ENCODE data around the gene RTL10.

The RTL10 gene

GRCh38 chr22:19874307-19875060 is 19.8 kb upstream of the RTL10 start:
- H3F3A ChIP-seq (ENCODE audit: control insufficient read depth, insufficient read depth) = no peaks in the 10 kb centered on the region
- no peaks in the 10 kb centered on the region for H3K9me2 ChIP-seq (replicated peaks; ENCODE audit: control insufficient read depth, low read length)
- no peak overlapping the region for H3K4me3 ChIP-seq (ENCODE audit: low read length)
- H3K27me3 ChIP-seq (ENCODE audit: control insufficient read depth, low read length) = no peaks in the 10 kb centered on the region
- H4K20me1 ChIP-seq (ENCODE audit: control insufficient read depth, insufficient read depth, low read depth, low read length) = no peaks in the 10 kb centered on the region
- H3K79me2 ChIP-seq (ENCODE audit: control insufficient read depth, low read length) = no peaks in the 10 kb centered on the region
- TF ChIP-seq EZH2phosphoT487 (IDR thresholded peaks at IDR 0.05; ENCODE audit: borderline replicate concordance, low read length) (no peak), CTCF (IDR thresholded peaks at IDR 0.05; ENCODE audit: low read depth, low read length, poor library complexity, severe bottlenecking) (no peak)
- no peak overlapping the region for H3K27ac ChIP-seq (ENCODE audit: low read depth, low read length)
- no peak overlapping the region for H3K4me2 ChIP-seq (ENCODE audit: low read length)
- H3K36me3 ChIP-seq (ENCODE audit: control insufficient read depth, low read length) = no peaks in the 10 kb centered on the region
- H3K9me3 ChIP-seq (ENCODE audit: control insufficient read depth, insufficient read depth, low read length) = no peaks in the 10 kb centered on the region
- peaks cover 5% of the 10 kb centered on the region; the same call in 1 of the 2 replicates for H3K4me1 ChIP-seq (ENCODE audit: control insufficient read depth, low read length)

GRCh38 chr22:19873960-19874306 is 19.3 kb upstream of the RTL10 start:
- Histone ChIP-seq H4K20me1 (ENCODE audit: control insufficient read depth, insufficient read depth, low read depth, low read length) (no peaks in the 10 kb centered on the region), H3K4me3 (ENCODE audit: low read length) (no peak overlapping the region), H3K36me3 (ENCODE audit: control insufficient read depth, low read length) (no peaks in the 10 kb centered on the region), H3K9me3 (ENCODE audit: control insufficient read depth, insufficient read depth, low read length) (no peaks in the 10 kb centered on the region), H3K4me1 (ENCODE audit: control insufficient read depth, low read length) (peaks cover 5% of the 10 kb centered on the region; the same call in 1 of the 2 replicates), H3K4me2 (ENCODE audit: low read length) (no peak overlapping the region), H3K9me2 (replicated peaks; ENCODE audit: control insufficient read depth, low read length) (no peaks in the 10 kb centered on the region), H3F3A (ENCODE audit: control insufficient read depth, insufficient read depth) (no peaks in the 10 kb centered on the region), H3K79me2 (ENCODE audit: control insufficient read depth, low read length) (no peaks in the 10 kb centered on the region), H3K27me3 (ENCODE audit: control insufficient read depth, low read length) (no peaks in the 10 kb centered on the region), H3K27ac (ENCODE audit: low read depth, low read length) (no peak overlapping the region)
- TF ChIP-seq EZH2phosphoT487 (IDR thresholded peaks at IDR 0.05; ENCODE audit: borderline replicate concordance, low read length) = no peak
- TF ChIP-seq CTCF (IDR thresholded peaks at IDR 0.05; ENCODE audit: low read depth, low read length, poor library complexity, severe bottlenecking) = no peak

GRCh38 chr22:19873138-19873959 is 18.7 kb upstream of the RTL10 start:
- no peak overlapping the region for H3K27ac ChIP-seq (ENCODE audit: low read depth, low read length)
- no peaks in the 10 kb centered on the region for H3K79me2 ChIP-seq (ENCODE audit: control insufficient read depth, low read length)
- no peak overlapping the region for H3K4me3 ChIP-seq (ENCODE audit: low read length)
- H3K4me1 ChIP-seq (ENCODE audit: control insufficient read depth, low read length) = peaks cover 5% of the 10 kb centered on the region; the same call in 1 of the 2 replicates
- no peaks in the 10 kb centered on the region for H3K9me3 ChIP-seq (ENCODE audit: control insufficient read depth, insufficient read depth, low read length)
- no peaks in the 10 kb centered on the region for H3K9me2 ChIP-seq (replicated peaks; ENCODE audit: control insufficient read depth, low read length)
- no peaks in the 10 kb centered on the region for H3F3A ChIP-seq (ENCODE audit: control insufficient read depth, insufficient read depth)
- no peaks in the 10 kb centered on the region for H3K36me3 ChIP-seq (ENCODE audit: control insufficient read depth, low read length)
- H3K4me2 ChIP-seq (ENCODE audit: low read length) = no peak overlapping the region
- no peaks in the 10 kb centered on the region for H4K20me1 ChIP-seq (ENCODE audit: control insufficient read depth, insufficient read depth, low read depth, low read length)
- no peaks in the 10 kb centered on the region for H3K27me3 ChIP-seq (ENCODE audit: control insufficient read depth, low read length)
- TF ChIP-seq CTCF (IDR thresholded peaks at IDR 0.05; ENCODE audit: low read depth, low read length, poor library complexity, severe bottlenecking) (no peak), EZH2phosphoT487 (IDR thresholded peaks at IDR 0.05; ENCODE audit: borderline replicate concordance, low read length) (no peak)
